ENCODE measurements around the gene ERBB4. TPM values are rescaled to one million over a fixed set of nuclear protein-coding genes. Genes with fewer than 3 reads are reported as not detected.

ERBB4 gene
- total RNA-seq, 8 experiments from 2014 or later = 0.14 to 27.9 (median 7.9) TPM

GRCh38 chr2:211494085-211494484 is 1044.5 kb downstream of the ERBB4 start:
- in situ Hi-C loops (cut with MboI; ENCODE audit: low pct_unique_long_range_greater_than_20kb in 2 of 9, low sequenced_read_pairs in 9 of 9, unreplicated experiment in 9 of 9) = no loop called here
- WGBS, 10 experiments = 25 to 94% (median 69%) methylated on average over 3 to 7 of the region's 8 CpGs; no CpG with 5 or more reads in 6 of the 10 experiments
- peaks cover 0 to 6% of the 10 kb centered on the region in 2 donors for H3K4me1 ChIP-seq (replicated peaks in 1 of 2)
- H3K27ac ChIP-seq = no peak overlapping the region
- no peak overlapping the region for H3K4me3 ChIP-seq
- ATAC-seq (replicated peaks in 6 of 8) = no peak

- H3K4me1 ChIP-seq (replicated peaks in 1 of 2) = peaks cover 0 to 5% of the 10 kb centered on the region in 2 donors
- peak in 5 of 8 experiments; percentile 67 to 97 (median 89) for ATAC-seq (replicated peaks in 6 of 8)
- in situ Hi-C loops (cut with MboI; ENCODE audit: low pct_unique_long_range_greater_than_20kb in 2 of 9, low sequenced_read_pairs in 9 of 9, unreplicated experiment in 9 of 9) = no loop called here
- 0 to 100% (median 50%) methylated on average over 1 to 2 of the region's 2 CpGs; no CpG with 5 or more reads in 2 of the 10 experiments for WGBS, 10 experiments
- no peak overlapping the region for H3K27ac ChIP-seq
- H3K4me3 ChIP-seq = no peak overlapping the region
Observed at GRCh38 chr2:211487733-211488132, 1050.9 kb downstream of the ERBB4 start.

GRCh38 chr2:211479536-211480150 is 1059.0 kb downstream of the ERBB4 start:
- in situ Hi-C loops (cut with MboI; ENCODE audit: low pct_unique_long_range_greater_than_20kb in 2 of 9, low sequenced_read_pairs in 9 of 9, unreplicated experiment in 9 of 9) = no loop called here
- Histone ChIP-seq H3K4me3 (no peak overlapping the region), H3K4me1 (replicated peaks in 1 of 2) (no peaks in the 10 kb centered on the region), H3K27ac (no peak overlapping the region)
- 3 to 95% (median 82%) methylated on average over 1 to 3 of the region's 3 CpGs; no CpG with 5 or more reads in 3 of the 10 experiments for WGBS, 10 experiments
- ATAC-seq (replicated peaks in 6 of 8) = no peak

- Histone ChIP-seq H3K4me3 (no peak overlapping the region), H3K4me1 (replicated peaks in 1 of 2) (no peaks in the 10 kb centered on the region), H3K27ac (no peak overlapping the region)
- no peak for ATAC-seq (replicated peaks in 6 of 8)
- WGBS, 10 experiments = 4 to 100% (median 69%) methylated on average over 1 to 2 of the region's 2 CpGs
- in situ Hi-C loops (cut with MboI; ENCODE audit: low pct_unique_long_range_greater_than_20kb in 2 of 9, low sequenced_read_pairs in 9 of 9, unreplicated experiment in 9 of 9) = no loop called here
Observed at GRCh38 chr2:211477537-211478275, 1060.9 kb downstream of the ERBB4 start.

GRCh38 chr2:211473116-211473515 is 1065.5 kb downstream of the ERBB4 start:
- no peak for ATAC-seq (replicated peaks in 6 of 8)
- Histone ChIP-seq H3K27ac (no peak overlapping the region), H3K4me3 (no peak overlapping the region), H3K4me1 (replicated peaks in 1 of 2) (peaks cover 0 to 5% of the 10 kb centered on the region in 2 donors)
- in situ Hi-C loops (cut with MboI; ENCODE audit: low pct_unique_long_range_greater_than_20kb in 2 of 9, low sequenced_read_pairs in 9 of 9, unreplicated experiment in 9 of 9) = no loop called here

GRCh38 chr2:211469664-211470059 is 1068.9 kb downstream of the ERBB4 start:
- peaks cover 0 to 5% of the 10 kb centered on the region in 2 donors for H3K4me1 ChIP-seq (replicated peaks in 1 of 2)
- WGBS, 10 experiments = 0 to 83% (median 55%) methylated on average over 1 to 3 of the region's 3 CpGs
- in situ Hi-C loops (cut with MboI; ENCODE audit: low pct_unique_long_range_greater_than_20kb in 2 of 9, low sequenced_read_pairs in 9 of 9, unreplicated experiment in 9 of 9) = no loop called here
- no peak overlapping the region for H3K4me3 ChIP-seq
- H3K27ac ChIP-seq = no peak overlapping the region
- no peak for ATAC-seq (replicated peaks in 6 of 8)

- in situ Hi-C loops (cut with MboI; ENCODE audit: low pct_unique_long_range_greater_than_20kb in 2 of 9, low sequenced_read_pairs in 9 of 9, unreplicated experiment in 9 of 9) = no loop called here
- Histone ChIP-seq H3K4me1 (replicated peaks in 1 of 2) (peaks cover 0 to 5% of the 10 kb centered on the region in 2 donors), H3K4me3 (no peak overlapping the region), H3K27ac (no peak overlapping the region)
- ATAC-seq (replicated peaks in 6 of 8) = peak in 6 of 8 experiments; percentile 60 to 96 (median 75)
- WGBS, 10 experiments = 4 to 60% (median 25%) methylated on average over 1 to 4 of the region's 4 CpGs; no CpG with 5 or more reads in 3 of the 10 experiments
Observed at GRCh38 chr2:211468877-211469663, 1069.5 kb downstream of the ERBB4 start.

GRCh38 chr2:211468217-211468616 is 1070.4 kb downstream of the ERBB4 start:
- in situ Hi-C loops (cut with MboI; ENCODE audit: low pct_unique_long_range_greater_than_20kb in 2 of 9, low sequenced_read_pairs in 9 of 9, unreplicated experiment in 9 of 9) = no loop called here
- Histone ChIP-seq H3K27ac (no peak overlapping the region), H3K4me3 (no peak overlapping the region), H3K4me1 (replicated peaks in 1 of 2) (peaks cover 0 to 5% of the 10 kb centered on the region in 2 donors)
- ATAC-seq (replicated peaks in 6 of 8) = no peak
- WGBS, 10 experiments = 3 to 89% (median 52%) methylated on average over 1 to 4 of the region's 4 CpGs

GRCh38 chr2:211463397-211463796 is 1075.2 kb downstream of the ERBB4 start:
- ATAC-seq (replicated peaks in 6 of 8) = peak in 3 of 8 experiments; percentile 46 to 80 (median 75)
- no peak overlapping the region for H3K27ac ChIP-seq
- no peak overlapping the region for H3K4me3 ChIP-seq
- in situ Hi-C loops (cut with MboI; ENCODE audit: low pct_unique_long_range_greater_than_20kb in 2 of 9, low sequenced_read_pairs in 9 of 9, unreplicated experiment in 9 of 9) = no loop called here
- WGBS, 10 experiments = 0 to 69% (median 43%) methylated on average over 1 to 3 of the region's 3 CpGs
- no peaks in the 10 kb centered on the region for H3K4me1 ChIP-seq (replicated peaks in 1 of 2)

GRCh38 chr2:211458974-211459373 is 1079.6 kb downstream of the ERBB4 start:
- Histone ChIP-seq H3K27ac (no peak overlapping the region), H3K4me3 (no peak overlapping the region), H3K4me1 (replicated peaks in 1 of 2) (peaks cover 6 to 18% of the 10 kb centered on the region in 2 donors)
- no peak for ATAC-seq (replicated peaks in 6 of 8)
- WGBS, 10 experiments = 40 to 100% (median 89%) methylated on average over 1 of the region's 1 CpG; no CpG with 5 or more reads in 3 of the 10 experiments
- in situ Hi-C loops (cut with MboI; ENCODE audit: low pct_unique_long_range_greater_than_20kb in 2 of 9, low sequenced_read_pairs in 9 of 9, unreplicated experiment in 9 of 9) = no loop called here

GRCh38 chr2:211457325-211457724 is 1081.3 kb downstream of the ERBB4 start:
- peak in 5 of 8 experiments; percentile 26 to 50 (median 37) for ATAC-seq (replicated peaks in 6 of 8)
- no peak overlapping the region for H3K4me3 ChIP-seq
- in situ Hi-C loops (cut with MboI; ENCODE audit: low pct_unique_long_range_greater_than_20kb in 2 of 9, low sequenced_read_pairs in 9 of 9, unreplicated experiment in 9 of 9) = no loop called here
- peaks cover 8 to 26% of the 10 kb centered on the region in 2 donors for H3K4me1 ChIP-seq (replicated peaks in 1 of 2)
- WGBS, 10 experiments = 14 to 75% (median 42%) methylated on average over 1 to 2 of the region's 2 CpGs; no CpG with 5 or more reads in 6 of the 10 experiments
- no peak overlapping the region for H3K27ac ChIP-seq

- Histone ChIP-seq H3K4me3 (no peak overlapping the region), H3K4me1 (replicated peaks in 1 of 2) (peaks cover 8 to 26% of the 10 kb centered on the region in 2 donors), H3K27ac (no peak overlapping the region)
- WGBS, 10 experiments = 11 to 100% (median 85%) methylated on average over 1 of the region's 1 CpG
- in situ Hi-C loops (cut with MboI; ENCODE audit: low pct_unique_long_range_greater_than_20kb in 2 of 9, low sequenced_read_pairs in 9 of 9, unreplicated experiment in 9 of 9) = no loop called here
- ATAC-seq (replicated peaks in 6 of 8) = peak in 6 of 8 experiments; percentile 50 to 76 (median 62)
Observed at GRCh38 chr2:211455216-211455841, 1083.3 kb downstream of the ERBB4 start.
